HG02642 (cell line): Measurements from ENCODE around the gene SMIM45.

Experiments used
- ATAC-seq: cut with Tn5 transposase; IDR thresholded peaks from one replicate; pipeline ENCODE4 v1.9.1; 2021; ENCODE audit warnings: mild to moderate bottlenecking; ENCODE audit not compliant: unreplicated experiment, poor library complexity

Gene SMIM45

DNA sequence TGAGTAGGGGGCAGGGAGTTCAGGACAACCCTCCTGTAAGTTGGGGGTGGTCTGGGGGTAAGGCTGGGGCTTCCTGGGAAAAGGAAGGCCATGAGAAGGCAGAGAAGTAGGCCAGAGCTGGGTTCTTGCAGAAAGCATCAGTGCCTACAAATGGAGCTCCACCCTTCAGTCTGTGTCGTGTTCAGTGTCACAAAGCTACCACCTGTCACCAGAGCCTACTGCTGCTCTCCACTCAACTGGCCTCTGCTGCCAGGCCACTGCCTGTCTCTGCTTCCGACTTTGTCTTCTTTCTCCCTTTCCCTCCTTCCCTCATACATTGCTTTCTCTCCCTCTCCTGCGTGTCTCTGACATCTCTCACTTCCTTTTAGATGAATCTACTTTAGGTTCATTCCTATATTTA lies 43.3 kb downstream of the SMIM45 start:
- ATAC-seq: no peak

DNA sequence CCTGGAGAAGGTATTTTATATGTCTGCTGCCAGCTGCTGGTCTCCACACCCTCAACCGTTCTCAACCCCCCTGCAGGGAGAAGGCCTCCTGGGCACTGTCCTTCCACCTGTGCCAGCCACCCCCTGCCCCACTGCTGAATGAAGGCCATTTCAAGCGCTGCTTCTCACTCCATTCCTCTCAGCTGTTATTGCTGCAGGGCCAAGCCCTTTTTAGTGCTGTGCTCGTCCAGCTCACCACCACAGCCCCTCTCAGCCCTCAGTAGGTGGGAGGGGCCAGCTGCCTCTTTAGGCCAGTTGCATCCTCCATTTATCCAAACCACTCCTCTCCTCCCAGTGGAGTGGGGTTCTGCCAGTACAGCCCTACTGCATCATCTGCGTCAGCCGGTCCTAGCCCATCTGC lies 44.9 kb downstream of the SMIM45 start:
- no peak for ATAC-seq

DNA sequence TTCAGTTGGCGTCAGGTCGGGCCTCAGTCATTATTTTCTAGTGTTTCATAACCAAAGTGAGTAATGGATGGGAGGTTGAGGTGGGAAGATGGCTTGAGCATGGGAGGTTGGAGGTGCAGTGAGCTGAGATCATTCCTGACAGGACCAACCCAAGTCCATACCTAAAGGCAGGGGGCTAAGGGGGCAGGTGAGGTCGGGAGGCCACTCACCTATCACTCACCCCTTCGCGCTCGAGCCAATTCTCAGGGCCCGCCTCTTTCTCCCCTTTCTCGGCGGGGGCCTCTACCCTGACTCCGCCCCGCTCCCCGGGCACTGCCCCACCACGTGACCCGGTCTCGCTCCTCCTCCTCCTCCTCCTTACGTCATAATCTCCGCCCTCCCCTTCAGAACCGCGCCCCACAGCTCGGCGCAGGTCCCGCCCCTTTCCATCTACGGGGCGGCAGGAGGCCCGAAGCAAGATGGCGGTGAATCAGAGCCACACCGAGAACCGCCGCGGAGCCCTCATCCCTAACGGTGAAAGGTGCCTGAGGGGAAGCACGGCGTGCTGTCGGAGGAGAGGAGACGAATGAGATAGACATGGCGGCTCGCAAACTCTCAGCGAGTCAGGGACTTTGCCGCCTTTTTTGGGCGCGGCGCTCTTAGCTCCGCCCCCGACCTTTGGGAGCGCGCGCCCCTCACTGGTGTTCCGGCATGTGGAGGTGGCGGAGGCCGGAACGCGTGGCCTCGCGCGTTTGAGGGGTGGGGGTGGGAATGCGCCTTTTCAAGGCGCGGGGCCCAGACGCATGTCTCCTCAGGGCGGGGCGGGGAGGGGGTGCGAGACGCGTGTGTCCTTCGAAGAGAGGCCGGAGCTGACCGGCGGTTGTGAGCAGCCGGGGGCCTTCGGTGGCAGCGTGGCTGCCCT lies 46.7 kb downstream of the SMIM45 start, which contains the start of gene WBP2NL:
Gene WBP2NL (plus strand): TSS at position 428 of the 901 bp plus-strand sequence. CDS start 31 bp downstream, at position 459.
- ATAC-seq: peak; percentile 91

DNA sequence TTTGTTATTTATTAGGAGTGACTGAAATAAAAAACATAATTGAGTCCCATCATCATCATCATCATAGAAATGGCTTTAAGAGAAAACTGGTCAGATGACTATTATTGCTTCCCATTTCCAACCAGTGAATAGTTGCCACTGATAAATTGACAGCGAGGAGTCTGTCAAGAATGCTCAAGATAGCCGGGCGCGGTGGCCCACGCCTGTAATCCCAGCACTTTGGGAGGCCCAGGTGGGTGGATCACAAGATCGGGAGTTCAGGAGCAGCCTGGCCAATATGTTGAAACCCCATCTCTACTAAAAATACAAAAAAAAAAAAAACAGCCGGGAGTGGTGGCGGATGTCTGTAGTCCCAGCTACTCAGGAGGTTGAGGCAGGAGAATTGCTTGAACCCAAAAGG lies 48.5 kb downstream of the SMIM45 start:
- no peak for ATAC-seq

DNA sequence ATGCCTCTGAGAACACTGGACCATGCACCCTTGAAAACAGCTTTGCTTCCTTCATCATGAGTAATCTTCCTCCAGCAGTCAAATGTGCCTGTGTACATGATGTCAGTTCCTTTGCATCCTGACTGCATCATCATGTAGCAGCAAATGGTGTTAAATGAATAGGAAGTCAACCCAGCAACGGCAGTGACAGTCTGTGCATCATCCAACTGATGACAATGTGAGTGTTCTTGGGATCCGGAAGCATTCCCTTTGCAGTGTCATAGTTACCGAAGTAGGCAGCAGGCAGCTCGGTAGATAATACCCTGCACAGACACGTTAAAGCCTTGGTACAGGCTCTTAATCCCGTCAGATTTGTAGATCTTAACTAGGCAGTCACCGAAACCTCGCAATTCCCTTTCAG lies 49.2 kb downstream of the SMIM45 start:
- no peak for ATAC-seq

DNA sequence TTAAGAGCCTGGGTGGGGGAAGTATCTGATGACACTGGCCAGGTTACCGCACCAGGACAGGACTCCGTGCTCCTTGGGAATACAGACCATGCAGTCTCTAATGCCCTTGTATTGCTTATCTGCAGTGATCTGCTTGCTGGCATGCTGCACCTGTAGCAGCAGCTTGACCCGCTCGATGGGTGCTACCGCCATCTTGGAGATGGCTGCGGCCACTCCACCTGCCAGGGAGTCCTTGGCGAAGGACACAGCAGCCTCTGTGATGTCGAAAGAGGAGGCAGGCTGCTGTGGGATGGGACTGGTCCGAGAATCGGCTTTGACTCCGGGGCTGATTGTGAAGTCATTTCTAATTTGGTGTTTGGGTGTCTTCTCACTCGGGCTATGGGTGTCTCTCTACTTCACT lies 49.8 kb downstream of the SMIM45 start:
- no peak for ATAC-seq

DNA sequence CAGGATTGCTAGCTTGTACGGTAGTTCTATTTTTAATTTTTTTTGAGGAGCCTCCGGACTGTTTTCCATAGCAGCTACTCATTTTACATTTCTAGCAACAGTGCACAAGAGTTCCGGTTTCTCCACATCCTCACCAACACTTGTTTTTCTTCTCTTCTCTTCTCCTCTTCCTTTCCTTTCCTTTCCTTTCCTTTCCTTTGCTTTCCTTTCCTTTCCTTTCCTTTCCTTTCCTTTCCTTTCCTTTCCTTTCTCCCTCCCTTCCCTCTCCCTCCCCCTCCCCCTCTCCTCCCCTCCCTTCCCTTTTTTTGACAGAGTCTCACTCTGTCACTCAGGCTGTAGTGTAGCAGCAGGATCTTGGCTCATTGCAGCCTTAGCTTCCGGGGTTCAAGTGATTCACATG lies 56.0 kb downstream of the SMIM45 start:
- ATAC-seq: no peak
